Thyroid gland (tissue), 4 donors: ENCODE measurements around the gene PRPF38A.

Experiments
- CTCF ChIP-seq, 6 experiments: fragments of 200-600 bp in 3 of 6; fragments of 450-650 bp in 3 of 6; sonication (generic) in 3 of 6; IDR thresholded peaks; one replicate each; pipeline ENCODE4 v1.5.1; 2016 to 2019; ENCODE audit warnings: antibody characterized with exemption in 6 of 6, mild to moderate bottlenecking in 2 of 6, inconsistent platforms in 1 of 6, moderate library complexity in 1 of 6
- POLR2A ChIP-seq, 2 donors: fragments of 450-650 bp; IDR thresholded peaks; one replicate each; pipeline ENCODE4 v1.6.1; 2017; ENCODE audit warnings: antibody characterized with exemption in 2 of 2, mild to moderate bottlenecking in 2 of 2, moderate library complexity in 1 of 2

GRCh38 chr1:52454127-52454526 is 49.7 kb downstream of the PRPF38A start:
- TF ChIP-seq CTCF (IDR thresholded peaks at IDR 0.05): no peak
- TF ChIP-seq POLR2A (IDR thresholded peaks at IDR 0.05): no peak
